ENCODE results near the gene GARNL3.

Gene GARNL3

DNA sequence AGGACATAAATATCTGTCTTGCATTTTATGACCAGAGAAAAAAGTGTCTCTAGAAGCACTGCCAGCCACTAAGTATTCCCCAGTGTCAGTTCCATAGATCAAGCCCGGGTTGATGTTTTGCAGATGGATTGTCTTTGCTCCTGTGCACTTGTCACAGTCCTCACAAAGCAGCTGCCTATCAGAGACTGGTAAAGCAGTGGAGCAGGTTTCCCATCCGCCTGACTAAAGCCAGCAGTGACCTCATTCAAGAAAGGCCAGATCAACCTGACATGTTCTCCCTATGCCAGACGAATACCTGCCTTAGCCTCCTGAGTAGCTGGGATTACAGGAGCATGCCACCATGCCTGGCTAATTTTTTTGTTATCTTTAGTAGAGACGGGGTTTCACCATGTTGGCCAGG, 26.8 kb upstream of the GARNL3 start:
- no peak overlapping the region for H3K4me3 ChIP-seq (ENCODE audit: low read depth, low read length)
- DNase-seq (ENCODE audit: low read depth) = no peak
- TF ChIP-seq, protein P1, sequence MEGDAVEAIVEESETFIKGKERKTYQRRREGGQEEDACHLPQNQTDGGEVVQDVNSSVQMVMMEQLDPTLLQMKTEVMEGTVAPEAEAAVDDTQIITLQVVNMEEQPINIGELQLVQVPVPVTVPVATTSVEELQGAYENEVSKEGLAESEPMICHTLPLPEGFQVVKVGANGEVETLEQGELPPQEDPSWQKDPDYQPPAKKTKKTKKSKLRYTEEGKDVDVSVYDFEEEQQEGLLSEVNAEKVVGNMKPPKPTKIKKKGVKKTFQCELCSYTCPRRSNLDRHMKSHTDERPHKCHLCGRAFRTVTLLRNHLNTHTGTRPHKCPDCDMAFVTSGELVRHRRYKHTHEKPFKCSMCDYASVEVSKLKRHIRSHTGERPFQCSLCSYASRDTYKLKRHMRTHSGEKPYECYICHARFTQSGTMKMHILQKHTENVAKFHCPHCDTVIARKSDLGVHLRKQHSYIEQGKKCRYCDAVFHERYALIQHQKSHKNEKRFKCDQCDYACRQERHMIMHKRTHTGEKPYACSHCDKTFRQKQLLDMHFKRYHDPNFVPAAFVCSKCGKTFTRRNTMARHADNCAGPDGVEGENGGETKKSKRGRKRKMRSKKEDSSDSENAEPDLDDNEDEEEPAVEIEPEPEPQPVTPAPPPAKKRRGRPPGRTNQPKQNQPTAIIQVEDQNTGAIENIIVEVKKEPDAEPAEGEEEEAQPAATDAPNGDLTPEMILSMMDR (IDR thresholded peaks at IDR 0.05; ENCODE audit: low read depth, low read length, missing control alignments) = no peak

- DNase-seq (ENCODE audit: low read depth) = no peak
- H3K4me3 ChIP-seq (ENCODE audit: low read depth, low read length) = no peak overlapping the region
- TF ChIP-seq, protein P1 (IDR thresholded peaks at IDR 0.05; ENCODE audit: low read depth, low read length, missing control alignments) = no peak
Observed at GRCh38 chr9:127241354-127241753, 23.2 kb upstream of the GARNL3 start.

DNA sequence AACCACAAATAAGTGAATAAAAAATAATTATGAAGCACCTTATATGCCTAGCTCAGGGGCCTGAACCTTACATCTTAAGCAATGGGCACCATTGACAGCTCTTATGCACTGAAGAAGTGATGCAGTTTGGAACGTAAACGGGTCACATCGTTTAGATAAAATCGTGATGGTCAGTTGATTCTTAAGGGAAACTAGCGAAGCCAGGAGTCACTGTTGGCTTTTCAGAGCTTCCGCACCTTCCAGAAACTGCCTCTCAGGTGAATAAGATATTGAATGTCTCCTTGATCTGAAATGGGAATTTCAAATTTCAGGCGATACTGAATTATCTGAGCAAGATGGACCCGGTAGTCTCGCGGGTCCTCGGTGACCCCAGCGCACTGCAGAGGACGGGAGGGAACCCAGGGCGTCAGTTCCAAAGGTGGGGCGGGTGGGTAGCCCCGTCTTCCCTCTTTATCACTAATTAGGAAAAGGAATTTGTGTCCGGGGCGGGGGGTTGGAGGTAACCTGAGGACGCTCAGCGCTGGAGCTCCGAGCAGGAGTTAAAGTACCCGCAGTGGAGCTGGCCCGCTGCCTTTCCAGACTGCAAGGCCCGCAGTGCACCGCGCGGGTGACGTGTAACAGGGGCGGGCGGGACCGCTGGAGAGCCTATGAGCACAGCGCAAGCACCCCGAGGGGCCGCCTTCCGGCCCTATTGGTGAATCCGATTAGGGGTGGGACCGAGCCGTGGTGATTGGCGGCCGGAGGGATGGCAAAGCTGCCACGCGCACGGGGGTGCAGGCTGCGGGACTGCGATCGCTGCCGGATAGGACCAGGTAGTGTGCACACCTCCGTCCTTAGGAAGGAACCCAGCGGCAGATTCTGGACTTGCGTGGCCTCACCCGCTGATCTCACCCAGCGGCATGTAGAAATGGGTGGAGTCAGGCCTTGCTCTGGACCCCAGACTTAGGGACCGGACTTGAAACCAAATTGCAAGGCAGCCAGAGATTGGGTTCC, 19.7 kb upstream of the GARNL3 start:
- TF ChIP-seq, protein P1 (IDR thresholded peaks at IDR 0.05; ENCODE audit: low read depth, low read length, missing control alignments) = no peak
- DNase-seq (ENCODE audit: low read depth) = peak; percentile 81
- peak overlapping the region; percentile 58 for H3K4me3 ChIP-seq (ENCODE audit: low read depth, low read length)

DNA sequence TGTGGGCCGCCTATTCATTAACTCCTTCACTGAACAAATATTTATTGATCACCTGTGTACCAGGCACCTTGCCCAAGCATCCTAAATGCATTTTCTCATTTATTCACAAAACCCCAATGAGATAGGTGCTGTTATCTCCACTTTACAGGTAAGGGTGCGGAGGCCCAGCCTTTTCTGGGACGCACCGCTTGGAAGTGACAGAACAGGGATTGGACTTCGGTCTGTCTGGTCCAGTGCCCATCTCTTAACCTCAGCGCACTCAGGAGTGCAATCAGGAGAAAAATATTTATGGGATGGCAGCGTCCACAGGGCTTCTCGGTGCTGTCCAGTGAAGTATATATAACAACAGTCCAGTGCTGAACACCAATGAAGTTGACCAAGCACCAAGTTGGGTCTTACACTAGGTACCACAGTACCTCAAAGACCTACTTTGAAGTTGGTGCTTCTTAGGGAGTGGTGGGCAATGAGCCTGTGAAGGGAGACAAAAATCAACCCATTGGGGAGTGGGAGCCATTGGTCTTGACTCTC, 18.9 kb upstream of the GARNL3 start:
- DNase-seq (ENCODE audit: low read depth) = no peak
- TF ChIP-seq, protein P1 (IDR thresholded peaks at IDR 0.05; ENCODE audit: low read depth, low read length, missing control alignments) = no peak
- peak overlapping the region; percentile 58 for H3K4me3 ChIP-seq (ENCODE audit: low read depth, low read length)

DNA sequence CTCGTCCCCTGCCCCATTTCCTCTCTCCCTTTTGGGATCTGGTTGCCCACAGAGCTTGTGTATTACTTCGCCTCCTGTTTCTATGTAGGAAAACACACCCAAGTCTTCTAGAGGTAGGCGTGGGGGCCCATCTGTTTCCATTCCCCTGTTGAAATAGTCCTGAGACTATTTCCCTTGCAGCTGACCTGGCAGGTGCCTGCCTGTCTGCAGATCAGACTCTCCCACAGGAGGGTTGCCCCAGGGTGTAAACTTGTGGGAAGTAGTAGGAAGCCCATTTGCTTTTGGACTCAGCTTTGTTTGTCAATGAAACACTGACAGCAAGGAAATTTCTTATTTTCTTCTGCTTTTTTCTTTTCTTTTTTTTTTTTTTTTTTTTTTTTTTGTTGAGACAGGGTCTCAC, 16.3 kb upstream of the GARNL3 start:
- TF ChIP-seq, protein P1 (IDR thresholded peaks at IDR 0.05; ENCODE audit: low read depth, low read length, missing control alignments) = no peak
- DNase-seq (ENCODE audit: low read depth) = no peak
- no peak overlapping the region for H3K4me3 ChIP-seq (ENCODE audit: low read depth, low read length)

DNA sequence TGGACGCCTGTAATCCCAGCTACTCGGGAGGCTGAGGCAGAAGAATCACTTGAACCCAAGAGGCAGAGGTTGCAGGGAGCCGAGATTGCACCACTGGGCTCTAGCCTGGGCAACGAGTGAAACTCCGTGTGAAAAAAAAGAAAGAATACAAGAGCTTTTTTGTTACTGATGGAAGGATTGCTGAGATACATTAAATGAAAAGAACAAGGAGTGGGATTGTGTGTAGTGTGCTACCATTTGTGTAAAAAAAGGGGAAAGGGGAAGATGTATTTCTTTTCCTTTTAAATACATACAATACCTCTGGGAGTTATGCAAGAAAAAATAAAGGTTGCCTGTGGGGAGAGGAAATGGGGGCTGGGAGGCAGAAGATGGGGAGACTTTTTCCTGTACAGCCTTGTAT, 14.7 kb upstream of the GARNL3 start:
- H3K4me3 ChIP-seq (ENCODE audit: low read depth, low read length) = no peak overlapping the region
- TF ChIP-seq, protein P1 (IDR thresholded peaks at IDR 0.05; ENCODE audit: low read depth, low read length, missing control alignments) = no peak
- no peak for DNase-seq (ENCODE audit: low read depth)
